ENCODE measurements around the gene GPR82.

- TF ChIP-seq CTCF (IDR thresholded peaks at IDR 0.05): no peak
- no peak for TF ChIP-seq EZH2 (IDR thresholded peaks at IDR 0.05; ENCODE audit: borderline replicate concordance, insufficient read depth, low read depth, low read length, poor library complexity, severe bottlenecking)
Observed at GRCh38 chrX:41761169-41761568, 37.2 kb downstream of the GPR82 start.

All from B cell (primary cell).